Measurements from ENCODE around the gene TECRL. TPM values are rescaled to one million over a fixed set of nuclear protein-coding genes. Genes with fewer than 3 reads are reported as not detected.

Gene TECRL
- total RNA-seq, 4 donors from 2014 or later: not detected

- no peak for TF ChIP-seq CTCF (IDR thresholded peaks at IDR 0.05; ENCODE audit: low read depth)
These were observed 9.7 kb downstream of the TECRL start for GRCh38 chr4:64399313-64400109.

GRCh38 chr4:64394469-64394868, 14.8 kb downstream of the TECRL start:
- TF ChIP-seq CTCF (IDR thresholded peaks at IDR 0.05; ENCODE audit: low read depth): no peak

GRCh38 chr4:64388252-64388651, 21.0 kb downstream of the TECRL start:
- TF ChIP-seq CTCF (IDR thresholded peaks at IDR 0.05; ENCODE audit: low read depth): no peak

GRCh38 chr4:64385220-64385619, 24.0 kb downstream of the TECRL start:
- TF ChIP-seq CTCF (IDR thresholded peaks at IDR 0.05; ENCODE audit: low read depth): no peak

GRCh38 chr4:64384237-64385203, 24.7 kb downstream of the TECRL start:
- no peak for TF ChIP-seq CTCF (IDR thresholded peaks at IDR 0.05; ENCODE audit: low read depth)

GRCh38 chr4:64368741-64369140, 40.5 kb downstream of the TECRL start:
- TF ChIP-seq CTCF (IDR thresholded peaks at IDR 0.05; ENCODE audit: low read depth): no peak

- TF ChIP-seq CTCF (IDR thresholded peaks at IDR 0.05; ENCODE audit: low read depth): no peak
These were observed 47.9 kb downstream of the TECRL start for GRCh38 chr4:64361399-64361740.

Data from subcutaneous adipose tissue (tissue), 4 donors.